H1 (cell line): Measurements from ENCODE around the gene PRR23E. TPM values are rescaled to one million over a fixed set of nuclear protein-coding genes. Genes with fewer than 3 reads are reported as not detected.

Experiments used
- CTCF ChIA-PET: fragments of 300-600 bp; sonication (Branson Sonifier 250); formaldehyde crosslinking; loops from one replicate; lab custom pipeline; 2021; ENCODE audit not compliant: partially characterized antibody; lab: Charles Lee
- POLR2A ChIA-PET: fragments of 300-600 bp; sonication (Branson Sonifier 250); formaldehyde crosslinking; loops from one replicate; lab custom pipeline; 2021; ENCODE audit warnings: inconsistent platforms; ENCODE audit not compliant: partially characterized antibody; lab: Charles Lee
- DNase-seq, 2 experiments: peaks; one replicate each; pipeline versions ENCODE4 v3.0.0 to v3.0.0-alpha.2; 2010 to 2022; ENCODE audit warnings: low spot score in 2 of 2, low read depth in 1 of 2, mixed read lengths in 1 of 2
- FAIRE-seq: peaks from 2 replicates; lab custom pipeline; 2011; peaks lifted over from hg19 to GRCh38; lab: Jason Lieb, UNC
- H2AFZ ChIP-seq: 2 replicates; pipeline ENCODE4 v1.8.1; 2012; ENCODE audit warnings: low read length, inconsistent platforms
- H2AK5ac ChIP-seq: 2 replicates; pipeline ENCODE4 v1.6.1; 2013; ENCODE audit warnings: low read depth, low read length
- H2BK120ac ChIP-seq: replicated peaks from 2 replicates; pipeline ENCODE3; 2013; ENCODE audit warnings: low read depth, low read length, inconsistent platforms
- H2BK12ac ChIP-seq: 2 replicates; pipeline ENCODE4 v1.6.1; 2013; ENCODE audit warnings: low read depth, low read length
- H2BK15ac ChIP-seq: 2 replicates; pipeline ENCODE4 v1.6.1; 2013; ENCODE audit warnings: low read length
- H2BK20ac ChIP-seq: 2 replicates; pipeline ENCODE4 v1.6.1; 2013; ENCODE audit warnings: low read length
- H2BK5ac ChIP-seq: 2 replicates; pipeline ENCODE4 v1.6.1; 2013; ENCODE audit warnings: low read depth, low read length
- H3K14ac ChIP-seq: 2 replicates; pipeline ENCODE4 v1.6.1; 2013; ENCODE audit warnings: inconsistent platforms; ENCODE audit not compliant: insufficient read length
- H3K18ac ChIP-seq: 2 replicates; pipeline ENCODE4 v1.6.1; 2013; ENCODE audit warnings: low read length; ENCODE audit errors: extremely low read depth
- H3K23ac ChIP-seq: 2 replicates; pipeline ENCODE4 v1.6.1; 2013; ENCODE audit warnings: inconsistent platforms; ENCODE audit not compliant: insufficient read length
- H3K23me2 ChIP-seq: 2 replicates; pipeline ENCODE4 v1.6.1; 2013; ENCODE audit warnings: low read depth, low read length
- H3K27ac ChIP-seq: 2 replicates; pipeline ENCODE4 v1.6.1; 2011; ENCODE audit warnings: low read depth, low read length, inconsistent platforms
- H3K27me3 ChIP-seq, 4 experiments: replicated peaks in 1 of 4; 1 replicate in 1 of 4; 2 replicates in 3 of 4; pipeline versions ENCODE4 v1.6.1 to v1.8.1; 2011 to 2013; ENCODE audit warnings: low read length in 3 of 4, mild to moderate bottlenecking in 3 of 4, inconsistent platforms in 2 of 4, mixed read lengths in 2 of 4, moderate library complexity in 1 of 4; ENCODE audit not compliant: control insufficient read depth in 3 of 4, insufficient read depth in 3 of 4; ENCODE audit errors: extremely low read depth in 1 of 4
- H3K36me3 ChIP-seq, 4 experiments: 2 replicates each; pipeline versions ENCODE4 v1.6.1 to v1.8.1; 2011 to 2013; ENCODE audit warnings: mild to moderate bottlenecking in 4 of 4, low read length in 3 of 4, moderate library complexity in 2 of 4, control low read depth in 1 of 4, inconsistent platforms in 1 of 4; ENCODE audit not compliant: insufficient read depth in 4 of 4, control insufficient read depth in 2 of 4
- H3K4ac ChIP-seq: replicated peaks from 2 replicates; pipeline ENCODE3; 2013; ENCODE audit warnings: low read length, low read depth, mixed read lengths, inconsistent platforms; ENCODE audit not compliant: insufficient read length
- H3K4me1 ChIP-seq, 4 experiments: replicated peaks in 1 of 4; 1 replicate in 1 of 4; 2 replicates in 3 of 4; pipeline versions ENCODE4 v1.6.1 to v1.8.1; 2011 to 2013; ENCODE audit warnings: low read length in 3 of 4, inconsistent platforms in 2 of 4, mixed read lengths in 1 of 4; ENCODE audit not compliant: insufficient read depth in 4 of 4, control insufficient read depth in 3 of 4
- H3K4me2 ChIP-seq, 2 experiments: 2 replicates each; pipeline versions ENCODE4 v1.6.1 to v1.8.1; 2011 to 2013; ENCODE audit warnings: low read depth in 2 of 2, low read length in 2 of 2, control low read depth in 1 of 2, inconsistent platforms in 1 of 2, mild to moderate bottlenecking in 1 of 2; ENCODE audit not compliant: insufficient read depth in 1 of 2
- H3K4me3 ChIP-seq, 4 experiments: fragments of 200-600, 300-600 bp in 1 of 4; sonication (generic), shearing (Covaris generic), sonication (Bioruptor Twin) in 1 of 4; 2 replicates each; pipeline versions ENCODE4 v1.5.1 to v1.8.1; 2011 to 2016; ENCODE audit warnings: low read length in 4 of 4, low read depth in 3 of 4, control low read depth in 2 of 4, inconsistent platforms in 2 of 4, mild to moderate bottlenecking in 2 of 4, mixed read lengths in 1 of 4, moderate library complexity in 1 of 4; ENCODE audit not compliant: insufficient read depth in 2 of 4; ENCODE audit errors: extremely low read depth in 1 of 4
- H3K56ac ChIP-seq: replicated peaks from 2 replicates; pipeline ENCODE3; 2013; ENCODE audit warnings: low read depth, mild to moderate bottlenecking, mixed read lengths, low read length, inconsistent platforms; ENCODE audit not compliant: insufficient read length
- H3K79me1 ChIP-seq: 2 replicates; pipeline ENCODE4 v1.6.1; 2013; ENCODE audit warnings: low read depth, low read length, control low read depth
- H3K79me2 ChIP-seq, 2 experiments: 2 replicates each; pipeline versions ENCODE4 v1.6.1 to v1.8.1; 2012 to 2013; ENCODE audit warnings: low read length in 2 of 2, mild to moderate bottlenecking in 2 of 2, inconsistent platforms in 1 of 2; ENCODE audit not compliant: insufficient read depth in 2 of 2, control insufficient read depth in 1 of 2
- H3K9ac ChIP-seq, 4 experiments: replicated peaks in 1 of 4; 1 replicate in 1 of 4; 2 replicates in 3 of 4; pipeline versions ENCODE4 v1.6.1 to v1.8.1; 2011 to 2013; ENCODE audit warnings: low read depth in 3 of 4, low read length in 3 of 4, control low read depth in 2 of 4, mild to moderate bottlenecking in 2 of 4, moderate library complexity in 2 of 4, inconsistent platforms in 1 of 4; ENCODE audit errors: extremely low read depth in 1 of 4
- H3K9me3 ChIP-seq, 2 experiments: 2 replicates each; pipeline versions ENCODE4 v1.6.1 to v1.8.1; 2012 to 2013; ENCODE audit warnings: mild to moderate bottlenecking in 2 of 2, moderate library complexity in 2 of 2, control low read depth in 1 of 2, inconsistent platforms in 1 of 2, low read depth in 1 of 2, low read length in 1 of 2, mixed read lengths in 1 of 2; ENCODE audit not compliant: insufficient read depth in 2 of 2
- H4K20me1 ChIP-seq, 2 experiments: replicated peaks in 1 of 2; 2 replicates each; pipeline versions ENCODE3 to v1.8.1; 2011 to 2013; ENCODE audit warnings: inconsistent platforms in 2 of 2, low read length in 2 of 2, mild to moderate bottlenecking in 1 of 2; ENCODE audit not compliant: insufficient read depth in 2 of 2, control insufficient read depth in 1 of 2
- H4K5ac ChIP-seq: 2 replicates; pipeline ENCODE4 v1.6.1; 2013; ENCODE audit warnings: low read length, low read depth, mixed read lengths, inconsistent platforms; ENCODE audit not compliant: insufficient read length
- H4K8ac ChIP-seq: 2 replicates; pipeline ENCODE4 v1.8.0; 2013; ENCODE audit warnings: mild to moderate bottlenecking, moderate library complexity, low read length, inconsistent platforms; ENCODE audit not compliant: insufficient read depth; ENCODE audit errors: extremely low read depth
- H4K91ac ChIP-seq: replicated peaks from 2 replicates; pipeline ENCODE3; 2013; ENCODE audit warnings: low read length, mixed read lengths, inconsistent platforms; ENCODE audit not compliant: insufficient read length
- CEBPB ChIP-seq: IDR thresholded peaks from 2 replicates; pipeline ENCODE4 v1.6.1; 2012; ENCODE audit warnings: low read depth, low read length
- EZH2 ChIP-seq: fragments of 200-600 bp; sonication (generic); IDR thresholded peaks from 2 replicates; pipeline ENCODE4 v1.7.1; 2012; ENCODE audit warnings: low read depth, mild to moderate bottlenecking, moderate library complexity, low read length, inconsistent platforms; ENCODE audit not compliant: severe bottlenecking
- FOSL1 ChIP-seq: IDR thresholded peaks from 2 replicates; pipeline ENCODE4 v1.6.1; 2011; ENCODE audit warnings: mild to moderate bottlenecking, low read depth, low read length, moderate library complexity; ENCODE audit not compliant: insufficient read depth
- JUN ChIP-seq: IDR thresholded peaks from 2 replicates; pipeline ENCODE4 v1.6.1; 2011; ENCODE audit warnings: low read depth, mild to moderate bottlenecking, improper control_type of control experiment, low read length
- MAFK ChIP-seq: IDR thresholded peaks from 2 replicates; pipeline ENCODE4 v1.6.1; 2012; ENCODE audit warnings: low read depth, mild to moderate bottlenecking, improper control_type of control experiment, low read length
- POLR2A ChIP-seq, 2 experiments: IDR thresholded peaks; 1 replicate in 1 of 2; 2 replicates in 1 of 2; pipeline ENCODE4 v1.6.1; 2011; ENCODE audit warnings: low read depth in 2 of 2, low read length in 2 of 2, mild to moderate bottlenecking in 2 of 2; ENCODE audit errors: control extremely low read depth in 1 of 2
- SP2 ChIP-seq: IDR thresholded peaks from 2 replicates; pipeline ENCODE4 v1.6.1; 2012; ENCODE audit warnings: mild to moderate bottlenecking, low read length, inconsistent platforms
- TAF7 ChIP-seq: optimal IDR thresholded peaks from 2 replicates; pipeline ENCODE3; 2011; ENCODE audit warnings: low read depth, mild to moderate bottlenecking, inconsistent platforms, low read length, moderate library complexity, borderline replicate concordance
- TBP ChIP-seq: IDR thresholded peaks from 2 replicates; pipeline ENCODE4 v1.6.1; 2011; ENCODE audit warnings: low read depth, low read length, improper control_type of control experiment
- TEAD4 ChIP-seq: IDR thresholded peaks from 2 replicates; pipeline ENCODE4 v1.6.1; 2012; ENCODE audit warnings: low read depth, low read length, inconsistent platforms, mixed read lengths
- YY1 ChIP-seq: IDR thresholded peaks from 2 replicates; pipeline ENCODE4 v1.6.1; 2011; ENCODE audit warnings: low read depth, mild to moderate bottlenecking, low read length
- WGBS, 2 experiments: shearing (Covaris generic) in 1 of 2; methylation state at CpG; one replicate each; pipeline versions ENCODE4 v1.1.6 to v1.1.7; 2013 to 2015; ENCODE audit warnings: low lambda C conversion rate in 2 of 2, mixed read lengths in 2 of 2, inconsistent platforms in 1 of 2, low coverage in 1 of 2, missing lambda C conversion rate in 1 of 2; ENCODE audit not compliant: insufficient replicate concordance in 2 of 2, insufficient coverage in 1 of 2, insufficient read length in 1 of 2; ENCODE audit errors: extremely low coverage in 1 of 2, missing lambda C conversion rate in 1 of 2; 5-methylcytosine and 5-hydroxymethylcytosine counted together
- polyA plus RNA-seq, 7 experiments: library from polyadenylated mRNA; depleted of rRNA in 3 of 7; stranded (reverse) in 5 of 7; unstranded in 2 of 7; fragments of >200 nt in 5 of 7; fragments of 200-250 nt in 2 of 7; gene quantifications; 1 replicate in 5 of 7; 2 replicates in 1 of 7; 4 replicates in 1 of 7; pipeline versions ENCODE4 v1.2.1 to v1.2.3, GENCODE V29; 2011 to 2013; ENCODE audit warnings: missing spikeins in 2 of 7, mixed read lengths in 2 of 7
- total RNA-seq: library from RNA; stranded (reverse); fragmentation: NEBNext Ultra II Directional; extraction: Animal tissue kit (Norgen Biotek cat#: 25700); gene quantifications from 2 replicates; pipeline ENCODE4 v1.2.1, GENCODE V29; 2021
- TF ChIP-seq, protein P1 (sequence below): IDR thresholded peaks from 2 replicates; pipeline ENCODE4 v1.6.1; 2012; ENCODE audit warnings: low read length, inconsistent platforms

The PRR23E gene
- total and polyA plus RNA-seq, 2 of the 8 experiments (the other 6 are each of a cell fraction or from before 2014, with no cell fraction given) = not detected

DNA sequence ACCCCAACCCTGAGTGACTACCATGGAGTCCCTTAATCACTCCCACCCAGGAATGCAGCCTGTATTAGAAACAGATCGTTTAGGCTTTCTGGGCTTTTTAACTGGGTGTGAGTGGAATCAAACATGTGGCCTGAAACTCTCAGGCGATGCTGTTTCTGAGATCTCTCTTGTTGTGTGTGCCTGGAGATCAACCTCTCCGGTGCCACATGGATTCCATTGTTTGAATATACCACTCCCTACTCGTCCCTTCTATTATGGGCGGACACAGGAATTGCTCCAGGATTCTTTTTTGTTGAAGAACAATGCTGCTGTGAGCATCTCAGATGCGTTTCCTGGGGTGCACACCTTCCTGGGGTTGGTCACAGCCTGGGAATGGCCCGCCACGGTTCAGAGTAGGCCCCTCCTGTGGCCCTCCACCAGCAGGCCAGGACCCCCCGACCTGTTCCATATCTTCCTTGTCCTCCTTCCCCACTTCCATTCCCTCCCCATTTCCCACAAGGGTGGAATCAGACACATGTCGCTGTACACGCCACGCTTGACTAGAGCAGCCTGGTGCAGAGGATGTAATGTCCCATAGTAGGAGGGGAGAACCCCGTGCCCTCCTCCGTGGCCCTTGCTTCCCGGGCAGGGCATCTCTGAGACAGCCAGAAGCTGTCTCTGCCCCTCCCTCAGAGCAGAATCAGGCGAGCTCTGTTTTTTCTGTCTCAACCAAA, 36.4 kb upstream of the PRR23E start:
- no peak overlapping the region for H2AFZ ChIP-seq
- H3K23me2 ChIP-seq = peaks cover 23% of the 10 kb centered on the region; the same call in 1 of the 2 replicates
- ChIA-PET POLR2A (interaction anchor here (0.6 kb wide), 1 partner anchor 211 kb away, joined by 4 read pairs; no protein-coding TSS in a partner anchor), CTCF (interaction anchor here (0.7 kb wide), 1 partner anchor 299 kb away, joined by 4 read pairs; no protein-coding TSS in a partner anchor)
- no peak overlapping the region for H2BK12ac ChIP-seq
- no peak overlapping the region for H4K8ac ChIP-seq
- DNase-seq (no peak), FAIRE-seq (no peak)
- no peak overlapping the region for H4K91ac ChIP-seq
- H4K20me1 ChIP-seq = peaks cover 0 to 12% of the 10 kb centered on the region in 2 experiments
- no peak overlapping the region for H2BK120ac ChIP-seq
- peaks cover 0 to 18% (median 10%) of the 10 kb centered on the region in 4 experiments; a peak in 6 of 7 replicates for H3K4me1 ChIP-seq
- peaks cover 0 to 10% of the 10 kb centered on the region in 2 experiments; a peak in 1 of 4 replicates for H3K9me3 ChIP-seq
- no peak overlapping the region for H3K27ac ChIP-seq
- H3K4me3 ChIP-seq = no peak overlapping the region
- H3K4ac ChIP-seq = no peak overlapping the region
- H2BK20ac ChIP-seq = no peak overlapping the region
- no peak overlapping the region for H4K5ac ChIP-seq
- no peaks in the 10 kb centered on the region for H3K79me2 ChIP-seq
- no peak overlapping the region for H2AK5ac ChIP-seq
- no peak overlapping the region for H3K4me2 ChIP-seq
- H3K36me3 ChIP-seq = no peaks in the 10 kb centered on the region; a peak in 1 of 8 replicates
- no peak overlapping the region for H2BK15ac ChIP-seq
- H3K79me1 ChIP-seq = 0 out of 2 replicates have a peak, but pooled peaks cover 2% of the 10 kb centered on the region
- no peak overlapping the region for H3K18ac ChIP-seq
- H2BK5ac ChIP-seq = no peak overlapping the region
- H3K9ac ChIP-seq = no peak overlapping the region
- H3K56ac ChIP-seq = no peak overlapping the region
- no peak overlapping the region for H3K23ac ChIP-seq
- H3K14ac ChIP-seq = no peak overlapping the region
- WGBS, 2 experiments = 85% methylated on average over 13 of the region's 16 CpGs; no CpG with 5 or more reads in 1 of the 2 experiments
- no peaks in the 10 kb centered on the region for H3K27me3 ChIP-seq
- TF ChIP-seq TEAD4 (no peak), POLR2A (IDR thresholded peaks at IDR 0.05; ENCODE audit: control extremely low read depth in 1 of 2, low read depth in 2 of 2, low read length in 2 of 2) (no peak), YY1 (no peak), SP2 (no peak), CEBPB (no peak), TBP (no peak), FOSL1 (no peak), EZH2 (no peak), JUN (no peak), MAFK (no peak), TAF7 (no peak)
- TF ChIP-seq, protein P1, sequence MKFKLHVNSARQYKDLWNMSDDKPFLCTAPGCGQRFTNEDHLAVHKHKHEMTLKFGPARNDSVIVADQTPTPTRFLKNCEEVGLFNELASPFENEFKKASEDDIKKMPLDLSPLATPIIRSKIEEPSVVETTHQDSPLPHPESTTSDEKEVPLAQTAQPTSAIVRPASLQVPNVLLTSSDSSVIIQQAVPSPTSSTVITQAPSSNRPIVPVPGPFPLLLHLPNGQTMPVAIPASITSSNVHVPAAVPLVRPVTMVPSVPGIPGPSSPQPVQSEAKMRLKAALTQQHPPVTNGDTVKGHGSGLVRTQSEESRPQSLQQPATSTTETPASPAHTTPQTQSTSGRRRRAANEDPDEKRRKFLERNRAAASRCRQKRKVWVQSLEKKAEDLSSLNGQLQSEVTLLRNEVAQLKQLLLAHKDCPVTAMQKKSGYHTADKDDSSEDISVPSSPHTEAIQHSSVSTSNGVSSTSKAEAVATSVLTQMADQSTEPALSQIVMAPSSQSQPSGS = no peak
